Ishikawa (cell line): ENCODE data around the gene MOCS1.

Source experiments
- CEBPB ChIP-seq: IDR thresholded peaks from 2 replicates; pipeline ENCODE4 v1.6.1; 2012
- CREB1 ChIP-seq: IDR thresholded peaks from 2 replicates; pipeline ENCODE4 v1.6.1; 2012; ENCODE audit warnings: low read depth
- EGR1 ChIP-seq: IDR thresholded peaks from 2 replicates; pipeline ENCODE4 v1.6.1; 2012
- EP300 ChIP-seq: IDR thresholded peaks from 2 replicates; pipeline ENCODE4 v1.6.1; 2012; ENCODE audit warnings: borderline replicate concordance
- MAX ChIP-seq: IDR thresholded peaks from 2 replicates; pipeline ENCODE4 v1.6.1; 2012
- NFIC ChIP-seq: IDR thresholded peaks from 2 replicates; pipeline ENCODE4 v1.6.1; 2012
- RAD21 ChIP-seq: IDR thresholded peaks from 2 replicates; pipeline ENCODE4 v1.6.1; 2012; ENCODE audit warnings: low read depth
- TAF1 ChIP-seq: IDR thresholded peaks from 2 replicates; pipeline ENCODE4 v1.6.1; 2012; ENCODE audit warnings: low read depth, mild to moderate bottlenecking
- TCF12 ChIP-seq: IDR thresholded peaks from 2 replicates; pipeline ENCODE4 v1.6.1; 2012; ENCODE audit warnings: low read depth
- TEAD4 ChIP-seq: IDR thresholded peaks from 2 replicates; pipeline ENCODE4 v1.6.1; 2012
- YY1 ChIP-seq: IDR thresholded peaks from 2 replicates; pipeline ENCODE4 v1.6.1; 2012; ENCODE audit warnings: low read depth
- TF ChIP-seq, protein P1 (sequence below): IDR thresholded peaks from 2 replicates; pipeline ENCODE4 v1.6.1; 2012
- TF ChIP-seq, protein P2 (sequence below): IDR thresholded peaks from 2 replicates; pipeline ENCODE4 v1.6.1; 2012; ENCODE audit warnings: low read depth, mild to moderate bottlenecking

DNA sequence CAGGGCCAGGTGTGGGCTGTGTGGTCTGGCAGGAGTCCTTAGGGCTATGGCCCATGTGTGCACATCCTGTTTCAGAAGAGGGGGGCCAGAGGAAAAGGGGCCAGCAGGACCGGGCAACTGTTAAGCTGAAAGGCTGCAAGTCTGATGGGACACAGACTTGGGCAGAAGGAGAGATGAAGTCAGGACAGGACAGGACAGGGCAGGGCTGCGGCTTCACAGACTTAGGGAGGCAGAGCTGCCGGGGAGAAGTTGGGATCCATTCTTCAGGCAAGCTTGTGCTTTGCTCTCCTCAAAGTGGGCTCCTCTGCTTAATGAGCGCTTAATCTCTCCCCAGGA, 28.7 kb downstream of the MOCS1 start:
- TF ChIP-seq CEBPB (no peak), NFIC (no peak), TAF1 (no peak), TCF12 (no peak), EGR1 (no peak), MAX (no peak), CREB1 (no peak), TEAD4 (no peak), RAD21 (no peak), YY1 (no peak), EP300 (no peak)
- TF ChIP-seq, protein P1, sequence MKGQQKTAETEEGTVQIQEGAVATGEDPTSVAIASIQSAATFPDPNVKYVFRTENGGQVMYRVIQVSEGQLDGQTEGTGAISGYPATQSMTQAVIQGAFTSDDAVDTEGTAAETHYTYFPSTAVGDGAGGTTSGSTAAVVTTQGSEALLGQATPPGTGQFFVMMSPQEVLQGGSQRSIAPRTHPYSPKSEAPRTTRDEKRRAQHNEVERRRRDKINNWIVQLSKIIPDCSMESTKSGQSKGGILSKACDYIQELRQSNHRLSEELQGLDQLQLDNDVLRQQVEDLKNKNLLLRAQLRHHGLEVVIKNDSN: no peak
- TF ChIP-seq, protein P2, sequence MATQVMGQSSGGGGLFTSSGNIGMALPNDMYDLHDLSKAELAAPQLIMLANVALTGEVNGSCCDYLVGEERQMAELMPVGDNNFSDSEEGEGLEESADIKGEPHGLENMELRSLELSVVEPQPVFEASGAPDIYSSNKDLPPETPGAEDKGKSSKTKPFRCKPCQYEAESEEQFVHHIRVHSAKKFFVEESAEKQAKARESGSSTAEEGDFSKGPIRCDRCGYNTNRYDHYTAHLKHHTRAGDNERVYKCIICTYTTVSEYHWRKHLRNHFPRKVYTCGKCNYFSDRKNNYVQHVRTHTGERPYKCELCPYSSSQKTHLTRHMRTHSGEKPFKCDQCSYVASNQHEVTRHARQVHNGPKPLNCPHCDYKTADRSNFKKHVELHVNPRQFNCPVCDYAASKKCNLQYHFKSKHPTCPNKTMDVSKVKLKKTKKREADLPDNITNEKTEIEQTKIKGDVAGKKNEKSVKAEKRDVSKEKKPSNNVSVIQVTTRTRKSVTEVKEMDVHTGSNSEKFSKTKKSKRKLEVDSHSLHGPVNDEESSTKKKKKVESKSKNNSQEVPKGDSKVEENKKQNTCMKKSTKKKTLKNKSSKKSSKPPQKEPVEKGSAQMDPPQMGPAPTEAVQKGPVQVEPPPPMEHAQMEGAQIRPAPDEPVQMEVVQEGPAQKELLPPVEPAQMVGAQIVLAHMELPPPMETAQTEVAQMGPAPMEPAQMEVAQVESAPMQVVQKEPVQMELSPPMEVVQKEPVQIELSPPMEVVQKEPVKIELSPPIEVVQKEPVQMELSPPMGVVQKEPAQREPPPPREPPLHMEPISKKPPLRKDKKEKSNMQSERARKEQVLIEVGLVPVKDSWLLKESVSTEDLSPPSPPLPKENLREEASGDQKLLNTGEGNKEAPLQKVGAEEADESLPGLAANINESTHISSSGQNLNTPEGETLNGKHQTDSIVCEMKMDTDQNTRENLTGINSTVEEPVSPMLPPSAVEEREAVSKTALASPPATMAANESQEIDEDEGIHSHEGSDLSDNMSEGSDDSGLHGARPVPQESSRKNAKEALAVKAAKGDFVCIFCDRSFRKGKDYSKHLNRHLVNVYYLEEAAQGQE: no peak
